Astrocyte (in vitro differentiated cells and primary cell): Measurements from ENCODE around the gene NHLRC4.

Experiments
- EZH2 ChIP-seq: IDR thresholded peaks from 2 replicates; pipeline ENCODE4 v1.6.1; 2012; ENCODE audit warnings: mild to moderate bottlenecking, low read length, inconsistent platforms; ENCODE audit not compliant: insufficient read depth
- TF ChIP-seq, protein P1 (sequence below): IDR thresholded peaks from 2 replicates; pipeline ENCODE4 v1.5.1; 2011; ENCODE audit warnings: low read depth, mild to moderate bottlenecking, inconsistent platforms, low read length, moderate library complexity; ENCODE audit not compliant: insufficient read depth

DNA sequence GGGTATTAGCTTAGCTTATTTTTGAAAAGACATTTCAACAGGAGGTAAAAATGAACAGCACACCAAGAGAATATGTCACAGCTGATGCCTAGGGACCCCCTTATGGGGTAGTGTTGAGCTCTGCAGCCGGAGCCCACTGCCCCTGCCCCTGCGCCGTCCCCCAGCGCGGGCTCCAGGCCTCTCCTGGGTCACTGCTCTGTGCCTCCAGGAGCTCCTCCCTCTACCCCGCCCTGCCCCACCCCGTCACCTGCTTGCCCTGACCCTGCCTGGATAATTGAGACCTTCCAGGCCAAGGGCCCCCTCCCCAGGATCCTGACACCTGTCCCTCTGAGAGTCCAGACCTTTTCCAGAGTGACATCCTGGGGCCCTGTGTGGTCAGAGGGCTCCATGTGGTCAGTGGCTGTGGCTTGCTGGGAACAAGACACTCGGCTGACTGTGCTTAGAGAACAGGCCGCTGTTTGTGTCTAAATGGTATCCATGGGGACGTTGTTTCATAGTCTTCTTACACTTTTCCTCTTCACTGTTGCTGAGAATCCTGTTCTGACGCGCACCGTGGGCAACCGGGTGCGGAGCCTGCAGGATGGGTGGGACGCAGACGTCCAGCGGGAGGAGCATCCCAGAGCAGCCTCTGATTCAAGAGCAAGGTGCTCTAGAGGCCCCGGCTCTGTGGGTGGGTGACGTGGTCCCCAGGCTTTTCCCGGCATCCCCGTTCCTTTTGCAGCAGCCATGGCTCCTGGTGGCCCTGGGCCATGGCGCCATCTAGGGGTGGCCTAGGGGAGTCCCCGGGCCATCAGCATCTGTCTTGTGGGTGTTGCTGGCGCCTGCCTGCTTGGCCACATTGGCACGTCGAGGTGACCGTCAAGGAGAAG is 43.9 kb downstream of the NHLRC4 start:
- TF ChIP-seq, protein P1, sequence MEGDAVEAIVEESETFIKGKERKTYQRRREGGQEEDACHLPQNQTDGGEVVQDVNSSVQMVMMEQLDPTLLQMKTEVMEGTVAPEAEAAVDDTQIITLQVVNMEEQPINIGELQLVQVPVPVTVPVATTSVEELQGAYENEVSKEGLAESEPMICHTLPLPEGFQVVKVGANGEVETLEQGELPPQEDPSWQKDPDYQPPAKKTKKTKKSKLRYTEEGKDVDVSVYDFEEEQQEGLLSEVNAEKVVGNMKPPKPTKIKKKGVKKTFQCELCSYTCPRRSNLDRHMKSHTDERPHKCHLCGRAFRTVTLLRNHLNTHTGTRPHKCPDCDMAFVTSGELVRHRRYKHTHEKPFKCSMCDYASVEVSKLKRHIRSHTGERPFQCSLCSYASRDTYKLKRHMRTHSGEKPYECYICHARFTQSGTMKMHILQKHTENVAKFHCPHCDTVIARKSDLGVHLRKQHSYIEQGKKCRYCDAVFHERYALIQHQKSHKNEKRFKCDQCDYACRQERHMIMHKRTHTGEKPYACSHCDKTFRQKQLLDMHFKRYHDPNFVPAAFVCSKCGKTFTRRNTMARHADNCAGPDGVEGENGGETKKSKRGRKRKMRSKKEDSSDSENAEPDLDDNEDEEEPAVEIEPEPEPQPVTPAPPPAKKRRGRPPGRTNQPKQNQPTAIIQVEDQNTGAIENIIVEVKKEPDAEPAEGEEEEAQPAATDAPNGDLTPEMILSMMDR = peak; percentile 20
- TF ChIP-seq EZH2 = no peak
